Measurements from ENCODE around the gene RGS7BP.

RGS7BP gene

DNA sequence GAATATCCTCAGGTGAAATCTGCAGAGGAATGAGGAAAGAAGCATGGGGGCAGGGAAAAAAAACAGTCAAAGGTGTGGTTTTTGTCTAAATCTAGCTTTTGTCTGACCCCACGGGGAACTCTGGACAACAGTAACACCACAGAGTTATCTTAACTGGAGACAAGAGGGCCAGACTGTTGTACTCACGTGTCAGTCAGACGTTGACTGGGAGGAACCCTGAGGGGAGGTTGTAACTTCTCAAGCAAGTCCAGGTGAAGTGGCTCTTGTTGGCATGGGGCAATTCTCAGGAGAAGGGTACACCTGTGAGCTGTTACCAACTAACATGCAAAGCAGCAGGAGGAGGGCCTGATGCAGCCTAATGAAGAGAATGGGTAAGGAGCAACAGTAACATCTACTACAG, 140.4 kb downstream of the RGS7BP start:
- no peak for TF ChIP-seq SPI1 (IDR thresholded peaks at IDR 0.05; ENCODE audit: borderline replicate concordance, low read depth)
- TF ChIP-seq, protein P1, sequence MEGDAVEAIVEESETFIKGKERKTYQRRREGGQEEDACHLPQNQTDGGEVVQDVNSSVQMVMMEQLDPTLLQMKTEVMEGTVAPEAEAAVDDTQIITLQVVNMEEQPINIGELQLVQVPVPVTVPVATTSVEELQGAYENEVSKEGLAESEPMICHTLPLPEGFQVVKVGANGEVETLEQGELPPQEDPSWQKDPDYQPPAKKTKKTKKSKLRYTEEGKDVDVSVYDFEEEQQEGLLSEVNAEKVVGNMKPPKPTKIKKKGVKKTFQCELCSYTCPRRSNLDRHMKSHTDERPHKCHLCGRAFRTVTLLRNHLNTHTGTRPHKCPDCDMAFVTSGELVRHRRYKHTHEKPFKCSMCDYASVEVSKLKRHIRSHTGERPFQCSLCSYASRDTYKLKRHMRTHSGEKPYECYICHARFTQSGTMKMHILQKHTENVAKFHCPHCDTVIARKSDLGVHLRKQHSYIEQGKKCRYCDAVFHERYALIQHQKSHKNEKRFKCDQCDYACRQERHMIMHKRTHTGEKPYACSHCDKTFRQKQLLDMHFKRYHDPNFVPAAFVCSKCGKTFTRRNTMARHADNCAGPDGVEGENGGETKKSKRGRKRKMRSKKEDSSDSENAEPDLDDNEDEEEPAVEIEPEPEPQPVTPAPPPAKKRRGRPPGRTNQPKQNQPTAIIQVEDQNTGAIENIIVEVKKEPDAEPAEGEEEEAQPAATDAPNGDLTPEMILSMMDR (IDR thresholded peaks at IDR 0.05; ENCODE audit: insufficient read depth, low read length): no peak
- TF ChIP-seq, protein P2, sequence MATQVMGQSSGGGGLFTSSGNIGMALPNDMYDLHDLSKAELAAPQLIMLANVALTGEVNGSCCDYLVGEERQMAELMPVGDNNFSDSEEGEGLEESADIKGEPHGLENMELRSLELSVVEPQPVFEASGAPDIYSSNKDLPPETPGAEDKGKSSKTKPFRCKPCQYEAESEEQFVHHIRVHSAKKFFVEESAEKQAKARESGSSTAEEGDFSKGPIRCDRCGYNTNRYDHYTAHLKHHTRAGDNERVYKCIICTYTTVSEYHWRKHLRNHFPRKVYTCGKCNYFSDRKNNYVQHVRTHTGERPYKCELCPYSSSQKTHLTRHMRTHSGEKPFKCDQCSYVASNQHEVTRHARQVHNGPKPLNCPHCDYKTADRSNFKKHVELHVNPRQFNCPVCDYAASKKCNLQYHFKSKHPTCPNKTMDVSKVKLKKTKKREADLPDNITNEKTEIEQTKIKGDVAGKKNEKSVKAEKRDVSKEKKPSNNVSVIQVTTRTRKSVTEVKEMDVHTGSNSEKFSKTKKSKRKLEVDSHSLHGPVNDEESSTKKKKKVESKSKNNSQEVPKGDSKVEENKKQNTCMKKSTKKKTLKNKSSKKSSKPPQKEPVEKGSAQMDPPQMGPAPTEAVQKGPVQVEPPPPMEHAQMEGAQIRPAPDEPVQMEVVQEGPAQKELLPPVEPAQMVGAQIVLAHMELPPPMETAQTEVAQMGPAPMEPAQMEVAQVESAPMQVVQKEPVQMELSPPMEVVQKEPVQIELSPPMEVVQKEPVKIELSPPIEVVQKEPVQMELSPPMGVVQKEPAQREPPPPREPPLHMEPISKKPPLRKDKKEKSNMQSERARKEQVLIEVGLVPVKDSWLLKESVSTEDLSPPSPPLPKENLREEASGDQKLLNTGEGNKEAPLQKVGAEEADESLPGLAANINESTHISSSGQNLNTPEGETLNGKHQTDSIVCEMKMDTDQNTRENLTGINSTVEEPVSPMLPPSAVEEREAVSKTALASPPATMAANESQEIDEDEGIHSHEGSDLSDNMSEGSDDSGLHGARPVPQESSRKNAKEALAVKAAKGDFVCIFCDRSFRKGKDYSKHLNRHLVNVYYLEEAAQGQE (IDR thresholded peaks at IDR 0.05; ENCODE audit: insufficient replicate concordance, low read depth): no peak
- no peak for TF ChIP-seq POLR2AphosphoS5 (IDR thresholded peaks at IDR 0.05; ENCODE audit: low read depth)
- no peak for TF ChIP-seq GABPA (IDR thresholded peaks at IDR 0.05; ENCODE audit: low read depth)
- no peaks in the 10 kb centered on the region for H3K27me3 ChIP-seq (ENCODE audit: insufficient read depth, poor library complexity, severe bottlenecking)
- no peak overlapping the region for H3K27ac ChIP-seq (replicated peaks)
- no peak overlapping the region for H3K4me3 ChIP-seq (replicated peaks; ENCODE audit: insufficient read depth, low read length)
- DNase-seq (ENCODE audit: low read depth in 1 of 2, low spot score in 1 of 2): no peak

DNA sequence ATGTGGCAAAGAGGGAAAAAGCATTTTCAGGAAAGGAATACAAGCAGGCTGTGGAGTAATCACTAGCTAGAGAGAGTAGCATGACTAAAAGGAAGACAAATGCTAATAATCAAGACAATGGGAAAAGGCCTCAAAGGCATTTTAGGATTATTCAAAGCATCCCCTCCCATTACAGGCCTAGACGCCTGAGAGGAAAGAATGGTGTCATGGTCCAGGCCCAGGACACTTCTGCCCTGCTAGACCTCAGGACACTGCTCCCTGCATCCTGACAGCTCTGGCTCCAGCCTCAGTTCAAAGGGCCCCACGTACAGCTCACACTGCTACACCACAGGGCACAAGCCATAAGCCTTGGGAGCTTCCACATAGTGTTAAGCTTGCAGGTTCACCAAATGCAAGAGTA, 143.7 kb downstream of the RGS7BP start:
- Histone ChIP-seq H3K27me3 (ENCODE audit: insufficient read depth, poor library complexity, severe bottlenecking) (no peaks in the 10 kb centered on the region), H3K27ac (replicated peaks) (no peak overlapping the region), H3K4me3 (replicated peaks; ENCODE audit: insufficient read depth, low read length) (no peak overlapping the region)
- DNase-seq (ENCODE audit: low read depth in 1 of 2, low spot score in 1 of 2): no peak
- TF ChIP-seq, protein P2 (IDR thresholded peaks at IDR 0.05; ENCODE audit: insufficient replicate concordance, low read depth): no peak
- TF ChIP-seq POLR2AphosphoS5 (IDR thresholded peaks at IDR 0.05; ENCODE audit: low read depth) (no peak), GABPA (IDR thresholded peaks at IDR 0.05; ENCODE audit: low read depth) (no peak), SPI1 (IDR thresholded peaks at IDR 0.05; ENCODE audit: borderline replicate concordance, low read depth) (no peak)
- TF ChIP-seq, protein P1 (IDR thresholded peaks at IDR 0.05; ENCODE audit: insufficient read depth, low read length): no peak

DNA sequence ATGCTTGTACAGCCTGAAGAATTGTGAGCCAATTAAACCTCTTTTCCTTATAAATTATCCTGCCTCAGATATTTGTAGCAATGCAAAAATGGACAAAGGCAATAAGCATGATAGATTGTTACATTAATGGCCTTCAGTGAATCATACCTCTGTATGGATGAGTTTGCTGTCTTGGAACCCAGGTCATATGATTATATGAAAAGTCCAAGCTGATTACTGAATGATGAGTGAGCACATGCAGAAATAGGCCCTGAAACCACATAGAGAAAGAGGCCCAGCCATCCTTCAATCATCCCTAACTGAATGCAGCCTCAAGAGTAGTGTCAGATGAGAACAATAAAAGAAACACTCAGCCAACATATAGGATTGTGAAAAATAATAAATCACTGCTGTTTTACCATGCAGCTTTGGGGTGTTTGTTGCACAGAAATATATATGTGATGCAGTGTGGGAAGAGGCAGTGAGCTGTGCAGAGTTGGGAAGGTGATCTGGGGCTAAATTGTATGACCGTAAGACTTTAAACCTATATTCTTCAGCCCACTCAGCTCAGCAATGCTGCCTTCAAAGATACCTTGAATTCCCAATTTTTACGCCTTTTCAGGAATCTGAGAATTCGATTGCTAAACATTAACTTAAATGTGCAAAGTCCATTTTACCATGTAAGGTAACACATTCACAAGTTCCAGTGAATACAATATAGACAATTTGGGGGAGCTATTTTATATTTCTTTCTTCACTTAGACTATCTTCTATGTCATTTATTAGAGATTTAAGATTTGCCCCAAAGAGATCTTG, 148.1 kb downstream of the RGS7BP start:
- Histone ChIP-seq H3K27me3 (ENCODE audit: insufficient read depth, poor library complexity, severe bottlenecking) (no peaks in the 10 kb centered on the region), H3K27ac (replicated peaks) (no peak overlapping the region), H3K4me3 (replicated peaks; ENCODE audit: insufficient read depth, low read length) (no peak overlapping the region)
- no peak for TF ChIP-seq POLR2AphosphoS5 (IDR thresholded peaks at IDR 0.05; ENCODE audit: low read depth)
- TF ChIP-seq, protein P2 (IDR thresholded peaks at IDR 0.05; ENCODE audit: insufficient replicate concordance, low read depth): no peak
- TF ChIP-seq, protein P1 (IDR thresholded peaks at IDR 0.05; ENCODE audit: insufficient read depth, low read length): no peak
- TF ChIP-seq SPI1 (IDR thresholded peaks at IDR 0.05; ENCODE audit: borderline replicate concordance, low read depth): no peak
- no peak for DNase-seq (ENCODE audit: low read depth in 1 of 2, low spot score in 1 of 2)
